GM19438 (cell line): ENCODE results near the gene GOLGA6L6.
"Not testable (repeated sequence)": the region's sequence is repeated elsewhere in the genome, so short reads cannot be mapped to it uniquely, and the experiment has no call there.

ENCODE experiments used
- ATAC-seq: cut with Tn5 transposase; IDR thresholded peaks from one replicate; pipeline ENCODE4 v1.9.1; 2021; ENCODE audit warnings: low read depth; ENCODE audit not compliant: unreplicated experiment

GOLGA6L6 gene, protein sequence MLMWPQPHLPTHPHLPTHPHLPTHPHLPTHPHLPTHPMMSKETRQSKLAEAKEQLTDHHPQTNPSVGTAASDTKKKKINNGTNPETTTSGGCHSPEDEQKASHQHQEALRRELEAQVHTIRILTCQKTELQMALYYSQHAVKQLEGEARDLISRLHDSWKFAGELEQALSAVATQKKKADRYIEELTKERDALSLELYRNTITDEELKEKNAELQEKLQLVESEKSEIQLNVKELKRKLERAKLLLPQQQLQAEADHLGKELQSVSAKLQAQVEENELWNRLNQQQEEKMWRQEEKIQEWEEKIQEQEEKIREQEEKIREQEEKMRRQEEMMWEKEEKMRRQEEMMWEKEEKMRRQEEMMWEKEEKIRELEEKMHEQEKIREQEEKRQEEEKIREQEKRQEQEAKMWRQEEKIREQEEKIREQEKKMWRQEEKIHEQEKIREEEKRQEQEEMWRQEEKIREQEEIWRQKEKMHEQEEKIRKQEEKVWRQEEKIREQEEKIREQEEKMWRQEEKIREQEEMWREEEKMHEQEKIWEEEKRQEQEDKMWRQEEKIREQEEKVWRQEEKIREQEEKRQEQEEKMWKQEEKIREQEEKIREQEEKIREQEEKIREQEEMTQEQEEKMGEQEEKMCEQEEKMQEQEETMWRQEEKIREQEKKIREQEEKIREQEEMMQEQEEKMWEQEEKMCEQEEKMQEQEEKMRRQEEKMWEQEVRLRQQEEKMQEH

DNA sequence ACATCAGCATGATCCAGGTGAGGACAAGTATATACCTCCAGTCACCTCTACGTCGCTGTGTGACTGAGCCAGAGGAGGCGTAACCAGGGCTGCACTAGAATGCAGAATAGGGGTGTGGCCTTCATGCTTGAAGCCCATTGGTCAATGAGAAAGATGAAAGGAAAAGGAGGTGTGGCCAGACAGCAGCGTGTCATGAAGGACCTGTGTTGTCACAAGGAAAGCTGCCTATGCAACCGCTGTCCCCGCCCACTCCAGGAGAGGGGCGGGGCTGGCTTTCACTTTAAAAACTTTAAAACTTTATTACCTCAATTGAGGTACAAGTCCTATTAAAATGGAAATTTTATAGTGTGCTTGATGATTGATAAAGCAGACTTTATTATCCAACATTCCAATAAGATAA, at the start of gene GOLGA6L6:
Gene GOLGA6L6, minus strand, starts transcription at position 101 of the 400 bp plus-strand sequence. Its CDS starts 91 bp downstream, at position 10.
- not testable (repeated sequence) for ATAC-seq

DNA sequence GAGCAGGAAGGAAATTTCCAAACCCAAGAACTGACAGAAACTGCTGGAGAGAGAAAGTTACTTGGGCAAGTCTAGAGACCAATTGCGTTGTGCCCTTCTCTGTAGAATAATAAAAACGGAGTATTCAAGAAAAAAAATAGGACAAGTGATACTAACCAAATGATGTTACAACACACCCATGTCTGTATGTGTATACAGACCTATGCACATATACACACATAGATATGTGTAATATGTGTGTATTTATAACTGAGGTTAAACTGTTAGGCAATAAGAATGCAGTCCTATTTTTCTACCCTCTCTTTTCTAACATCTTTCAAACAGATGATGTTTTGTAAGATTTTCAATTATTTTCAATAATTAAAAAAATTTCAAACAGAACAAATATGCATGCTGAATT, 48.5 kb upstream of the GOLGA6L6 start:
- not testable (repeated sequence) for ATAC-seq

DNA sequence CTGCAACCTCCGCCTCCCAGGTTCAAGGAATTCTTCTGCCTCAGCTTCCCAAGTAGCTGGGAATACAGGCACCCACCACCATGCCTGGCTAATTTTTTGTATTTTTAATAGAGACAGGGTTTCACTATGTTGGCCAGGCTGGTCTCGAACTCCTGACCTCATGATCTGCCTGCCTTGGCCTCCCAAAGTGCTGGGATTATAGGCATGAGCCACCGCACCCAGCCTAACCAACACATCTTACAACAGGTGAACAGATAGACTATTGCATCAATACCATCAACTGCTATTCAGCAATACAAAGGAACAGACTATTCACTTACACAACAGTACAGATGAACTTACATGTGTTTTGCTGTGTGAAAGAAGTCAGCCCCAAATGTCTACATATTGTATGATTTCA, 45.2 kb upstream of the GOLGA6L6 start:
- ATAC-seq: not testable (repeated sequence)

DNA sequence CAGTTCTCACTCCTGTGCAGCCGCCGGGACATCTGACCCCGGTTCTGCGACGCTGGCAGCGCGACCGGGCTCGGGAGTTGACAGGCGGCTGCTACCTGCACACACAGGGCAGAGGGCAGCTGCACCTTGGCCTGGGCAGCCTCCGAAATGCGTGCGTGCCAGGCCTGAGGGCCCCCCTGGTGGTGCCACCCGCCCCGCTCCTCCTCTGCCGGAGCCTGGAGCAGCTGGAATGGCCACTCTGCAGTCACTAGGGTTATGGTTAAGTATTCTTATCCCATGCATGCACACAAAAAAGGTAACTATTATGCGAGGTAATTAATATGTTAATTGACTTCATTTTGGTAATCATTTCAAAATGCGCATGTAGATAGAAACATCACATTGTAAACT, 41.1 kb upstream of the GOLGA6L6 start:
- not testable (repeated sequence) for ATAC-seq

DNA sequence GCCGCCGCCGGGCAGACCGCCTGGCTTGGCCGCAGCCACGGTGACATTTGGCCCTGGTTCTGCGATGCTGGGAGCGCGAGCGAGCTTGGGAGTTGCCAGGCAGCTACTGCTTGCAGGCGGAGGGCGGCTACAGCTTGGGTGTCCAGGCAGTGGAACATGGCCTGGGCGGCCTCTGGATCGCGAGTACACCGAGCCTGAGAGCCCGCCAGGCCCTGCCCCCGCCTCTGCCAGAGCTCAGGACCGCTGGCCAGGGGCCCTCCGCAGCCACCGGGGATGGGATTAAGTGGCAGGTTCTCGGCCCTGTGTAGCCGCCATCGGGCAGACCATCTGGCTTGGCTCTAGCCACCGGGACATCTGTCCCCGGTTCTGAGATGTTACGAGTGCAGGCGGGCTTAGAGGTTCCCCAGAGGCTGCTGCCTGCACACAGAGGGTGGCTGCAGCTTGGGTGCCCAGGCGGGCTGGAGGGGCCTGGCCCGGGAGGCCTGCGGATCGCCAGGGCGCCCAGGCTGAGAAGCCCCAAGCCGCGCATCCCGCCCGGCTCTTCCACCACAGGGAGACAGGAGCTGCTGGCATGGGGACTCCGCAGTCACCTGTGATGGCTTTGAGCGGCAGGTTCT, 40.6 kb upstream of the GOLGA6L6 start:
- ATAC-seq: not testable (repeated sequence)

DNA sequence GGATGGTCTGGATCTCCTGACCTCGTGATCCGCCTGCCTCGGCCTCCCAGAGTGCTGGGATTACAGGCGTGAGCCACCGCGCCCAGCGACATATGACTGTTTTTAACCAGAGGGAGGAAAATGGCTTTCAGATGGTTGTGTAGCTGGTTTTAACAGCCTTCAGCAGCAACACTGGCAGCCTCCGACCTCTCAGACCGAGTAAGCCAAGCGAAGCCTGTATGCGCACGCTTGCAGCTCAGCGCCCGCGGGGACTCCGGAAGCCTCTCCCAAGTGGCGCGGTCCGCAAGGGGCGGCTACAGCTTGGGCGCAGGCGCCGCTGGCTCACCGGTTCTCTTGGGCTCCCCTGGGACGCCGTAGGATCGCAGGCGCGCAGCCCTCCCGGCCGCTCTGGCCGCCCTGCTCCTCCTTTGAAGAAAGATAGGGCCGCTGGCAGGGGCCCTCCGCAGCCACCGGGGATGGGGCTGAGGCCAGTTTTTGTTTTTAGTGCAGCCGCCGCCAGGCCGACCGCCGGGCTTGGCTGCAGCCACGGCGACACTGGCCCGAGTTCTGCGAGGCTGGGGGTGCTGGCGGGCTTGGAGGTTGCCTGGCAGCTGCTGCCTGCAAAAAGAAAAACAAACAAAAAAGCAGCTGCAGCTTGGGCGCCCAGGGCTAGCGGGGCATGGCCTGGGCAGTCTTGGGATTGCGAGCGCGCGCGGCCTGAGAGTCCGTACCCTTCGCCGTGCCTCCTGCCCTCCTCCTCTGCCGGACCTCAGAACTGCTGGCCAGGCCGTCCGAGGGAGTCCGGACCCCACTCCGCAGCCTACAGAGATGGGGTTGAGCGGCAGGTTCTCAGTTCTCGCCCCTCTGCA, 39.9 kb upstream of the GOLGA6L6 start:
- not testable (repeated sequence) for ATAC-seq

DNA sequence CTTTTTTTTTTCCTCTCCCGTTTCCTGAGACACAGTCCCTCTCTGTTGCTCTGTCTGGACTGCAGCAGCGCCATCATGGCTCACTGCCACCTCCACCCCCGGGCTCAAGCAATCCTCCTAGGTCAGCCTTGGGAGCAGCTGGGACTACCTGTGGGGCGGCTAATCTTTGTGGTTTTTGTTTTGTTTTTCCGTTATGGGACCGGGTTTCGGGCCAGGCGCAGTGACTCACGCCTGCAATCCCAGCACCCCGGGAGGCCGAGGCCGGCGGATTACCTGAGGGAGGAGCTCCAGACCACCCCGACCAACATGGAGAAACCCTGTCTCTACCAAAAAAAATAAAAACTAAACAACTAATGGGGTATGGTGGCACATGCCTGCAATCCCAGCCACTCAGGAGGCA, 38.1 kb upstream of the GOLGA6L6 start:
- not testable (repeated sequence) for ATAC-seq

DNA sequence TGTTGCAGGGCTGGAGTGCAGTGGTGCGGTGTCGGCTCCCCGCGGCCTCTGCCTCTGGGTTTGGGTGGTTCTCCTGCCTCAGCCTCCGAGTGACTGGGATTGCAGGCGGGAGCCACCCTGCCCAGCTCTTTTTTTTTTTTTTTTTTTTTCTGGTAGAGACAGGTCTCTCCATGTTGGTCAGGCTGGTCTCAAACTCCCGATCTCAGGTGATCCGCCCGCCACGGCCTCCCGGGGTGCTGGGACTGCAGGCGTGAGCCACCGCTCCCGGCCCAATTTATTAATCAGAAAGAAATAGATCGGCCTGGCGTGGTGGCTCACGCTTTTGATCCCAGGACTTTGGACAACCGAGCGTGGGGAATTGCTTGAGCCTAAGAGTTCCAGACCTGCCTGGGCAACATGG, 9.7 kb upstream of the GOLGA6L6 start:
- not testable (repeated sequence) for ATAC-seq

DNA sequence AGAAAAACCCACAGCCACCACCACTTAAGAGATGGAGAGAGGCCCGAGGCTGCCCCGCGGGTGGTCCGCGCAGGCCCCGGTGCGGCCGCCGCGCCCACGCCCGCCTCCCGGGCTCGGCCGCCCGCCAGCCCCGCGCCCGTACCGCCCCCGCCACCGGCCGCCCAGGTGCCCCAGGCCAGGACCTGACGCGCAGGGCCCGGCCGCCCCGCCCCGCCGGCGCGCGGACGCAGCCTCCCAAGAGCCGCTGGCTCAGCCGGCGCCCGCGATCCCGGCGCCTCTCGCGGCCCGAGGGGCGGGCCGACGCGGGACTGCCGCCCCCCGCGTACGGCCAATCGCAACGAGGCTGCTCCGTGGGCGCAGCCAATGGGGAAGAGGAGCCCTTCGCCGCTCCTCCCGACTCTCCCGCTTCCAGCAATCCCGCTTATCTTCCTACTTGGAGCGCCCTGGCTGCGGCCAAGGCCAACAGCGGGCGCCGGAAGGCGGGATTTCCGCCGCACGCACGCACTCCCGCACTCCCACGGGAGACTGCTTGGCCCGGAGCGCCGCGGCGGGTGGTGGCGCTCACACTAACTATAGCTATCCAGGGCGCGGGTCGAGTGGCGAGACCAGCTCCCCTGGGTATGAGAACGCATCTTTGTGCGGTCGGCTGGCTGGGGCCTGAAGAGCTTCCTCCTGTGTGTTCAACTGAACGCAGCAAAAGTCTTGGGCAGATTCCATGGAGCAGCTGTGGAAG, 35.5 kb downstream of the GOLGA6L6 start:
- not testable (repeated sequence) for ATAC-seq

DNA sequence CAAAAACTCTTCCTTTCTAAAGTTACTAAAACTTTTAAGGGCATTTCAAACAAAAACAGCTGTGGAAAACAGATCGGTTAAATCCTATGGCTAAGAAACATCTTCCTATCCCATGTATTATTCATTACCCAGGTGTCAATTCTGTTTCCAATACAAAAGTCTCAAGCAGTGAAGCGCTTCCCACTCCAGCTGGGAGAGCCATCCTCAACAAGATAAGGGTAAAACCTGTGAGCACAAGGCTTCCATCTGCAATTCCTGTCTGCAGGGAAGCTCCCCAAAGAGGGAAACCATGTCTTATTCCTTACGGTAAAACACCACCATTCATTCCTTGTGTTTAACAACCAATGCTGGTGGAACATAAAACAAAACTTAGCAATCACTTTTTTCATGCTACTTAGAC, 38.8 kb downstream of the GOLGA6L6 start:
- ATAC-seq: not testable (repeated sequence)

DNA sequence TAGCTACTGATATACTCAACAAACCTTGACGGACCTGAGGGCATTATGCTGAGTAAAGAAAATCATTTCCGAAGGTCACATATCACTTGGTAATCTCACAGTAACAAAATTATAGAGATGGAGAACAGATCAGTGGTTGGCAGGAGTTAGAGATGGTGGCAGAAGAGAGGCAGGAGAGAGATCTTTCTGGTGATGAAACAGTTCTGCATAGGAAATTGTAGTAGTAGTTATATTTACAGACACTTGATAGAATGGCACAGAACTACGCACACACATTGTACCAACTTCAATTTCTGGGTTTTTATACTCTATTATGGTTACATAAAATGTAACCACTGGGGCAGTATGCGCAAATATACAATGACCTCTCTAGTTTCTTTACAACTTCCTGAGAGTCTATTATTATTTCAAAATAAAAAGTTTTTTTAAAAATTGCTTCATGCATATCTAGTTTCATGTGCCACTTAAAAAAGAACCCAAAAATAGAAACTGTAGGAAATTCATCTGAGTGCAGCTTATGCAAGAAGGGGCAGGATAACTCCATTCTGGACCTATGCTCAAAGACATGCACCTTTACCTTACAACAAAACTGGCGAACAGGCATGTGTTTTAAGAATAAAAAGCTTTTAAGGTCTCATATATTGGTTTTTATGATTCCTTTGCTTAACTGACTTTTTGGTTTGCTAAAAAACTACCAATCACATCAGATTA, 39.9 kb downstream of the GOLGA6L6 start:
- not testable (repeated sequence) for ATAC-seq

DNA sequence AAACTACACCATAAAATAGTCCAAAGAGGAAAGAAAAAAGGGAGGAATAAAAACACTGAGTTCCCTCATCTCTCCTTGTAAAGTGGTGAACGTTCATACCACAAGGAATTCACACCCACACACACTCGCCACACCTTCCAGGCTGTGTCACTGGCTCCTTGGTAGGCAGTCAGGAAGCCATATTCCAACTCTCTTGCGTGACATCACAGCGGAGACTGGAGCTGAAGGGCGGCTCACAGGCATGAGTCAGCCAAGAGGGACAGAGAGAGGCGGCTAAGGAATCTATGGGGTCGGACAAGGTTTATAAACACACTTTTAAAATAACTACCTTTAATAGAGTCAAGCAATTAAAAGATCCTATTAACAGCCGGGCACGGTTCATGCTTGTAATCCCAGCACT, 43.8 kb downstream of the GOLGA6L6 start:
- ATAC-seq: not testable (repeated sequence)

DNA sequence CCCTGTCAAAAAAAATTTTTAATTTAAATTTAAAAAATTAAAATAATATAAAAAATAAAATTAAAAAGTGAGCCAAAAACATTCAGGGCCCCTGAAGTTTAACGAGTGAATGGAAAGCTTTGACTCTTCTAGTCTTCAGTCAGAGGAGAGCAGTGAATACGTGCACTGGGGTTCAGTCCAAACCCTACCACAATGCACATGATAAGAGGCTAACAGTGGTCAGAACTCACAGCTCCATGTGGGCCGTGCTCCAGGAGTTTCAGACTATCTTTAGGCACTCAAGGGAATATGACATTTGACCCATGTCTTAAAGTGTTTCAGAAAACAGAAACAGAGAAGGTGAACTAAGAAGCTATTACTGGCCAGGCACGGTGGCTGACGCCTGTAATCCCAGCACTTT, 48.6 kb downstream of the GOLGA6L6 start:
- not testable (repeated sequence) for ATAC-seq

DNA sequence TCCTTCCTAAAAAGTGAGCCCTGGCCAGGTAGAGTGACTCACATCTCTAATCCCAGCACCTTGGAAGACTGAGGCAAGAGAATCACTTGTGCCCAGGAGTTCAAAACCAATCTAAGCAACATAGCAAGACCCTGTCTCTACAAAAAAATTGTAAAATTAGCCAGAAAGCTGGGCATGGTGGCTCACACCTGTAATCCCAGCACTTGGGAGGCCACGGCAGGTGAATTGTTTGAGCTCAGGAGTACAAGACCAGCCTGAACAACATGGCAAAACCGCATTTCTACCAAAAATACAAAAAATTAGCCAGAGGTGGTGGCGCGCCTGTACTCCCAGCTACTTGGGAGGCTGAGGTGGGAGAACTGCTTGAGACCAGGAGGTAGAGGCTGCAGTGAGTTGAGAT, 49.0 kb downstream of the GOLGA6L6 start:
- not testable (repeated sequence) for ATAC-seq

DNA sequence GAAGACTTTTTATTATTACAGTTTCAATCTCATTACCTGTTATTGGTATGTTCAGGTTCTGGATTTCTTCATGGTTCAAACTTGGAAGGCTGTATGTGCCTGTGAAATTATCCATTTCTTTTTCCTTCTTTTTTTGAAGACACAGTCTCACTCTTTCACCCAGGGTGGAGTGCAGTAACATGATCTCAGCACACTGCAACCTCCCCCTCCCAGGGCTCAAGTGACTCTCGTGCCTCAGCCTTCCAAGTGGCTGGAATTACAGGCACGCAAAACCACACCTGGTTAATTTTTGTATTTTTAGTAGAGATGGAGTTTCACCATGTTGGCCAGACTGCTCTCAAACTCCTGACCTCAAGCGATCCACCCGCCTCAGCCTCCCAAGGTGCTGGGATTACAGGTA, 52.3 kb downstream of the GOLGA6L6 start:
- not testable (repeated sequence) for ATAC-seq
